ENCODE data around the gene ZC3H12A. TPM values are rescaled to one million over a fixed set of nuclear protein-coding genes. Genes with fewer than 3 reads are reported as not detected.

ZC3H12A gene
- total RNA-seq, 1 experiment from 2014 or later = 6.7 TPM

DNA sequence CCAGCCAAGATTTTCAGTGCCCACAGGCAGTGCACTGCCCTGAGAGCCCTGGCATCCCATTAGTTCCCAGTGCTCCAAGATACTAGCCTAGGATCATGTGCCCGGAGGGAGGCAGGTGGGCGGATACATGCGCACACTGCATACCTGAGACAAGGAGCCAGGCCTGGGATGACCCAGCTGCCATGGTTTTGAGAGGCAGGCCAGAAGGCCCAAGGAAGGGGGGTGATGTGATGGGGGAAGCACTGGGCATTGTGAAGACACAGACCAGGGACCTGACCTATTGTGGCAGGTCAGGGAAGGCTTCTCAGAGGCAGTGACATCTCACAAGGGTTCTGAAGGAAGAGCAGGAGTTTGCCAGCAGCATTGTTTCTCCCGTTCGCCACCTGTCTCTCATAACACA, 3.6 kb downstream of the ZC3H12A start:
- Histone ChIP-seq H3K14ac (ENCODE audit: insufficient read depth, low read length) (peak overlapping the region; percentile 25; the same call in 1 of the 2 replicates), H4K91ac (ENCODE audit: insufficient read length, low read depth, low read length) (no peak overlapping the region), H3K27me3 (ENCODE audit: insufficient read depth, low read length) (peaks cover 4% of the 10 kb centered on the region; the same call in 1 of the 2 replicates), H2AK5ac (ENCODE audit: insufficient read length, low read length) (no peak overlapping the region), H2BK5ac (ENCODE audit: insufficient read length, low read length) (no peak overlapping the region), H3K18ac (ENCODE audit: insufficient read length, low read depth, low read length) (peak overlapping the region; percentile 11), H2BK20ac (ENCODE audit: low read depth, low read length, poor library complexity, severe bottlenecking) (no peak overlapping the region), H2BK12ac (ENCODE audit: insufficient read length, low read depth, low read length) (no peak overlapping the region), H3K4ac (ENCODE audit: low read depth, low read length) (no peak overlapping the region; the same call in 1 of the 2 replicates), H3K23me2 (ENCODE audit: insufficient read length, low read depth, low read length, poor library complexity, severe bottlenecking) (peaks cover 13% of the 10 kb centered on the region), H2BK15ac (ENCODE audit: low read depth, low read length) (no peak overlapping the region), H3K9me3 (ENCODE audit: control insufficient read depth, low read depth, low read length) (no peaks in the 10 kb centered on the region), H2AFZ (ENCODE audit: low read length) (no peak overlapping the region), H3T11ph (ENCODE audit: low read length) (no peak overlapping the region), H3K9ac (ENCODE audit: extremely low read depth, insufficient read length, low read length) (no peak overlapping the region), H4K5ac (ENCODE audit: insufficient read length, low read depth, low read length) (no peak overlapping the region), H3K27ac (ENCODE audit: insufficient read length, low read depth, low read length) (no peak overlapping the region), H3K4me2 (ENCODE audit: insufficient read depth, insufficient read length, low read length) (no peak overlapping the region), H2BK120ac (ENCODE audit: low read depth, low read length, poor library complexity, severe bottlenecking) (no peak overlapping the region), H3K79me2 (ENCODE audit: insufficient read depth, low read length) (peaks cover 3% of the 10 kb centered on the region; the same call in 1 of the 2 replicates), H3K23ac (ENCODE audit: insufficient read length, low read depth, low read length) (no peak overlapping the region), H3K56ac (ENCODE audit: insufficient read length, low read depth, low read length) (no peak overlapping the region), H4K8ac (replicated peaks; ENCODE audit: insufficient read length, low read depth, low read length) (no peak overlapping the region), H3K4me1 (ENCODE audit: insufficient read depth, low read length) (peaks cover 15% of the 10 kb centered on the region; the same call in 1 of the 2 replicates), H3K79me1 (ENCODE audit: insufficient read depth, low read depth, low read length, poor library complexity, severe bottlenecking) (no peaks in the 10 kb centered on the region), H4K20me1 (ENCODE audit: control insufficient read depth, insufficient read depth, insufficient read length) (no peaks in the 10 kb centered on the region)
- no peak for DNase-seq
- Mint-ChIP-seq H3K27me3 (ENCODE audit: low read depth) (peaks cover 11% of the 10 kb centered on the region), H3K27ac (peak overlapping the region; percentile 19 to 94 (median 89); a peak in 3 of 7 replicates), H3K4me1 (peaks cover 33 to 45% of the 10 kb centered on the region in 2 experiments), H3K9me3 (no peaks in the 10 kb centered on the region), H3K36me3 (ENCODE audit: insufficient read depth in 1 of 3, low read depth in 3 of 3) (peaks cover 18 to 39% (median 28%) of the 10 kb centered on the region in 3 experiments; a peak in 6 of 7 replicates), H3K4me3 (peak overlapping the region; percentile 25 to 59; a peak in 4 of 5 replicates)
- TF ChIP-seq, protein P1, sequence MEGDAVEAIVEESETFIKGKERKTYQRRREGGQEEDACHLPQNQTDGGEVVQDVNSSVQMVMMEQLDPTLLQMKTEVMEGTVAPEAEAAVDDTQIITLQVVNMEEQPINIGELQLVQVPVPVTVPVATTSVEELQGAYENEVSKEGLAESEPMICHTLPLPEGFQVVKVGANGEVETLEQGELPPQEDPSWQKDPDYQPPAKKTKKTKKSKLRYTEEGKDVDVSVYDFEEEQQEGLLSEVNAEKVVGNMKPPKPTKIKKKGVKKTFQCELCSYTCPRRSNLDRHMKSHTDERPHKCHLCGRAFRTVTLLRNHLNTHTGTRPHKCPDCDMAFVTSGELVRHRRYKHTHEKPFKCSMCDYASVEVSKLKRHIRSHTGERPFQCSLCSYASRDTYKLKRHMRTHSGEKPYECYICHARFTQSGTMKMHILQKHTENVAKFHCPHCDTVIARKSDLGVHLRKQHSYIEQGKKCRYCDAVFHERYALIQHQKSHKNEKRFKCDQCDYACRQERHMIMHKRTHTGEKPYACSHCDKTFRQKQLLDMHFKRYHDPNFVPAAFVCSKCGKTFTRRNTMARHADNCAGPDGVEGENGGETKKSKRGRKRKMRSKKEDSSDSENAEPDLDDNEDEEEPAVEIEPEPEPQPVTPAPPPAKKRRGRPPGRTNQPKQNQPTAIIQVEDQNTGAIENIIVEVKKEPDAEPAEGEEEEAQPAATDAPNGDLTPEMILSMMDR (conservative IDR thresholded peaks at IDR 0.05) = no peak
- no CpG with 5 or more reads among the region's 5 CpGs for WGBS (ENCODE audit: extremely low coverage, insufficient read length, low lambda C conversion rate)

Data from H9 (cell line).